ENCODE data around the gene PROM2. TPM values are rescaled to one million over a fixed set of nuclear protein-coding genes. Genes with fewer than 3 reads are reported as not detected.

The PROM2 gene
- total RNA-seq, 1 donor from 2014 or later: 22.1 TPM

DNA sequence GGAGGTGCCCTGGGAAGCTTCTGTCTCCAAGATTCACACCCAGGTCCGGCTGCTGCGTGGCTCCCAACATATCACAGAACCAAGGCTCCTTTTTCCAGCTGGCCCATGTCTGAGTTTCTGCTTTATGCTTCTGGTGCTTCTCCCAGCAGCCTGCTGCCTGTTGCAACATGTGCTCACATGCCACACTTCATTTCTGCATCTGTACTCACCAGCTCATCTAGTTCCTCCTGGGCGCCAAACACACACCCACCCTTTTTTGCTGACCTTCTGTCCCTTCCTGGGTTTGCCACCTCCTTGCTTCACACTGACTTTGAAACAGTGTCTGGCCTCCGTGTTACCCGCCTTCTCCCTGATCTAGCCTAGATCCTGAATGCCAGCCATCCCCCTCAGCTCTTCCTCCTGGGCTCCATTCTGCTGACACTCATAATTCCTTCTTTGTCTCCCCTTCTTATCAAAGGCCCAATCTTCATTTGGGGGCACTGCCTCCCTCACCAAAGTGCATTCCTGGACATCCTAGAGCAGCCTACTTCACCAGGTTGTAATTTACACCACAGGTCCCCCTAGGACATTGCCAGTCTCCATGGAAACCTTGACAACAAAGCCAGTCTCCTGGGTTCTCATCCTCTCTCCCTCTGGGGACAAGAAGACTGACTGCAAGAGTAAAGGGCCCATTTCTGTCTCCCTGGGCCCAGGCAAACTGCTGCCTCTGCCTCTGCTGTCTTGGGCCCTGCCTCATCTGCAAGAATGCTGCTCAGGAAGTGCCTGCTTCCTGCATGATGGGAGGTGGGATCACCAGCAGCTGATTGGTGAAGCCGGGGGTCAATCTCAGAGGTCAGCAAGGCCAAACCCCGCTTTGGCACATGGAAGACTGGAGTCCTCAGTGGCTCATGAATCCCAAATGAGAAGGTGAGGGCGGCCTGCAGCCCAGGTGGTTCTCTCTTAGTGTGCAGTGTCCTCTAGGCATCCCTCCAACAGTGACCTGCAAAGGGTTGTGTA is 13.9 kb upstream of the PROM2 start:
- peaks cover 23% of the 10 kb centered on the region for H3K9me3 Mint-ChIP-seq
- H3K27ac Mint-ChIP-seq: peak overlapping the region; percentile 52
- TF ChIP-seq, protein P1, sequence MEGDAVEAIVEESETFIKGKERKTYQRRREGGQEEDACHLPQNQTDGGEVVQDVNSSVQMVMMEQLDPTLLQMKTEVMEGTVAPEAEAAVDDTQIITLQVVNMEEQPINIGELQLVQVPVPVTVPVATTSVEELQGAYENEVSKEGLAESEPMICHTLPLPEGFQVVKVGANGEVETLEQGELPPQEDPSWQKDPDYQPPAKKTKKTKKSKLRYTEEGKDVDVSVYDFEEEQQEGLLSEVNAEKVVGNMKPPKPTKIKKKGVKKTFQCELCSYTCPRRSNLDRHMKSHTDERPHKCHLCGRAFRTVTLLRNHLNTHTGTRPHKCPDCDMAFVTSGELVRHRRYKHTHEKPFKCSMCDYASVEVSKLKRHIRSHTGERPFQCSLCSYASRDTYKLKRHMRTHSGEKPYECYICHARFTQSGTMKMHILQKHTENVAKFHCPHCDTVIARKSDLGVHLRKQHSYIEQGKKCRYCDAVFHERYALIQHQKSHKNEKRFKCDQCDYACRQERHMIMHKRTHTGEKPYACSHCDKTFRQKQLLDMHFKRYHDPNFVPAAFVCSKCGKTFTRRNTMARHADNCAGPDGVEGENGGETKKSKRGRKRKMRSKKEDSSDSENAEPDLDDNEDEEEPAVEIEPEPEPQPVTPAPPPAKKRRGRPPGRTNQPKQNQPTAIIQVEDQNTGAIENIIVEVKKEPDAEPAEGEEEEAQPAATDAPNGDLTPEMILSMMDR (IDR thresholded peaks at IDR 0.05; ENCODE audit: unreplicated experiment): no peak
- H3K27me3 Mint-ChIP-seq (ENCODE audit: low read depth): no peaks in the 10 kb centered on the region
- no peak overlapping the region for H3K4me3 Mint-ChIP-seq
- DNase-seq (ENCODE audit: low spot score in 2 of 2, unreplicated experiment in 2 of 2): no peak
- H3K36me3 Mint-ChIP-seq: no peaks in the 10 kb centered on the region
- H3K4me1 Mint-ChIP-seq: peaks cover 9% of the 10 kb centered on the region

DNA sequence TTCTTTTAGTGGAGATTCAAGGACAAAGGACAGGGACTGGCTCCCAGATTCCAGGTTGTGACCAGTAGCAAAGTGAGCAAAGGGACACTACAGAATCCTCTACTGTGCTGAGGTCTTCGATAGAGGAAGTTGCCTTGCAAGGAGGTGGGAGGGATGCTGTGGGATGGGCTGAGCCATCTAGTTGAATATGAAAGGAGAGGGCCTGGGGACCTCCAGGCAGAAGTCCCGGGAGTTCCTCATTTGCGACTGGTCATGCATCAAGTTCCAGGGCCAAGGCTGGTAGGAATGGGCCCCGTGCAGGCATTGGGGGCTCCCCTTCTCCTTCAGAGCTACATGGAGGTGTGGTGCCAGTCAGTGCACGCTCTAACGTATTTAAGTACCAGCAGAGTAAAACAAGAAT is 12.6 kb upstream of the PROM2 start:
- H3K4me3 Mint-ChIP-seq: no peak overlapping the region
- DNase-seq (ENCODE audit: low spot score in 2 of 2, unreplicated experiment in 2 of 2): no peak
- H3K27me3 Mint-ChIP-seq (ENCODE audit: low read depth): no peaks in the 10 kb centered on the region
- H3K27ac Mint-ChIP-seq: no peak overlapping the region
- TF ChIP-seq, protein P1 (IDR thresholded peaks at IDR 0.05; ENCODE audit: unreplicated experiment): no peak
- H3K4me1 Mint-ChIP-seq: peaks cover 9% of the 10 kb centered on the region
- no peaks in the 10 kb centered on the region for H3K36me3 Mint-ChIP-seq
- H3K9me3 Mint-ChIP-seq: peaks cover 16% of the 10 kb centered on the region

DNA sequence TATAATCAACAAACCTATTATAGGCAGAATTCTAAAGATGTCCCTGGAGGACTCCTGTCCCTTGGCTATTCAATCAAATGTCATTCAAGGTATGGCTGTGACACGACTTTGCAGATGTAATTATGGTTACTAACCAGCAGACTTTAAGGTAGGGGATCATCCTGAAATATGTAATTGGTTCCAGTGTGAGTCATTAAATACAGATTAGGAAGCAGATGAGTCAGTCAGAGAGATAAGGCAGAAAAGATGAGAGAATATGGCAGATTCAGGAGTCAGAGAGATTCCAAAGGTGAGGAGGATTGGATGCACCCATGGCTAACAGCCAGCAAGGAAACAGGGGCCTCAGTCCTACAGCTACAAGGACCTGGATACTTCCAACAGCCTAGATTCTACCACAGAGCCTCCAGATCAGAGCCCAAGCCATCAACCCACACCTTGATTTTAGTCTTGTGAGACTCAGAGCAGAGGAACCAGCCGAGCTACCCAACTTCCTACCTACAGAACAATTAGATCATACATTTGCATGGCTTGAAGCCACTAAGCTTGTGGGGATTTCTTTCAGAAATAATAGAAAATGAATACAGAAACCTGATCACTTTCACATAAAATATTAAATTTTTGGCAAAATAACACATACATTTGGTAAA is 11.2 kb upstream of the PROM2 start:
- Mint-ChIP-seq H3K27ac (no peak overlapping the region), H3K27me3 (ENCODE audit: low read depth) (no peaks in the 10 kb centered on the region), H3K9me3 (peaks cover 10% of the 10 kb centered on the region), H3K36me3 (no peaks in the 10 kb centered on the region), H3K4me3 (no peak overlapping the region), H3K4me1 (peaks cover 9% of the 10 kb centered on the region)
- DNase-seq (ENCODE audit: low spot score in 2 of 2, unreplicated experiment in 2 of 2): no peak
- TF ChIP-seq, protein P1 (IDR thresholded peaks at IDR 0.05; ENCODE audit: unreplicated experiment): no peak

DNA sequence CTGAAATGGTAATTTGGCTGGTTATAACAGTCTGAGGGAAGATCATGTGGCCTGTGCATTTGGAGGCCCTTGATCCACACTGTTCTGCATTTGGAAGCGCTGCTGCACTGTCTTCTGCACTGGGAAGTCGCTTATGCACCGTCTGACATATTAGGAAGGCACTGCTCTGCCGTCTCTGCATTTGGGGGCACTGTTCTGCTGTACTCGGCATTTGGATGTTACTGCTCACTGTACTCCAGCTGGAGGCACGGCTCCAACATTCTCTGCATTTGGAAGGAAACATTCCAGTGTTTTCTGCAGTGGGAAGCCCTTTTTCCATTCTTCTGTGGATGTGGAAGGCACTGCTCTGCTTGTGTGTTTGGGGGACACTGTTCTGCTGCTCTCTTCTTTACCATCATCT is 9.6 kb upstream of the PROM2 start:
- no peak overlapping the region for H3K27ac Mint-ChIP-seq
- H3K4me3 Mint-ChIP-seq: no peak overlapping the region
- peaks cover 6% of the 10 kb centered on the region for H3K4me1 Mint-ChIP-seq
- TF ChIP-seq, protein P1 (IDR thresholded peaks at IDR 0.05; ENCODE audit: unreplicated experiment): no peak
- DNase-seq (ENCODE audit: low spot score in 2 of 2, unreplicated experiment in 2 of 2): no peak
- no peaks in the 10 kb centered on the region for H3K36me3 Mint-ChIP-seq
- no peaks in the 10 kb centered on the region for H3K9me3 Mint-ChIP-seq
- H3K27me3 Mint-ChIP-seq (ENCODE audit: low read depth): no peaks in the 10 kb centered on the region

DNA sequence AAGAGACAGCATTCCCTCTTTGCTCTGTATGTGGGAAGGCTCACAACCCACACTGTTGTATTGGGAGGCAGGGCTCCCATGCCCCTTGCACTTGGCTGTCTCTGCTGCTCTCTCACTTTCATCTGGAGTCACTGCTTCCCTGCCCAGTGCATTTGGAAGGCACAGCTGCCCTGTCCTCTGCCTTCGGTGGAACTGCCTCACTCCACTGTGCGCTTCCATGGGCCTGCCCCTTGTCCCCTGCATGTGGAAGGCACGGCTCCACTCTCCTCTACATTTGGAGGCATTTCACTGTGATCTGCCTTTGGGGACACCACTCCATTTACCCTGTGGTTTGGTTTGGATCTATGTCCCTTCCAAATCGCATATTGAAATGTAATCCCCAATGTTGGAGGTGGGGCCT is 9.1 kb upstream of the PROM2 start:
- no peak overlapping the region for H3K4me3 Mint-ChIP-seq
- peaks cover 3% of the 10 kb centered on the region for H3K4me1 Mint-ChIP-seq
- no peaks in the 10 kb centered on the region for H3K9me3 Mint-ChIP-seq
- TF ChIP-seq, protein P1 (IDR thresholded peaks at IDR 0.05; ENCODE audit: unreplicated experiment): no peak
- H3K27me3 Mint-ChIP-seq (ENCODE audit: low read depth): no peaks in the 10 kb centered on the region
- no peak overlapping the region for H3K27ac Mint-ChIP-seq
- no peaks in the 10 kb centered on the region for H3K36me3 Mint-ChIP-seq
- no peak for DNase-seq (ENCODE audit: low spot score in 2 of 2, unreplicated experiment in 2 of 2)
